ENCODE data around the gene CD248. TPM values are rescaled to one million over a fixed set of nuclear protein-coding genes. Genes with fewer than 3 reads are reported as not detected.

The CD248 gene
- total and polyA plus RNA-seq, 9 donors, result 4.9 to 47.9 (median 17.2) TPM

- DNase-seq, result peak in 3 of 5 donors; percentile 30 to 49 (median 47)
- Histone ChIP-seq H3K36me3 (no peaks in the 10 kb centered on the region), H3K4me3 (peak overlapping the region; percentile 92), H3K9me3 (no peaks in the 10 kb centered on the region), H3K27me3 (no peaks in the 10 kb centered on the region), H3K4me1 (ENCODE audit: insufficient read depth) (peaks cover 13% of the 10 kb centered on the region), H3K27ac (peak overlapping the region; percentile 87 to 96)
- 28 to 30% (median 28%) methylated on average over 20 of the region's 20 CpGs for WGBS, 3 donors
- intact Hi-C loops (cut with DNase I), result loop anchor here in 1 of 4 donors (10.0 kb wide), 2 partner anchors 47 to 63 kb away; partner anchors contain the start of gene RIN1
- TF ChIP-seq POLR2A (IDR thresholded peaks at IDR 0.05) (no peak), EP300 (IDR thresholded peaks at IDR 0.05) (no peak)
- TF ChIP-seq, protein P1, sequence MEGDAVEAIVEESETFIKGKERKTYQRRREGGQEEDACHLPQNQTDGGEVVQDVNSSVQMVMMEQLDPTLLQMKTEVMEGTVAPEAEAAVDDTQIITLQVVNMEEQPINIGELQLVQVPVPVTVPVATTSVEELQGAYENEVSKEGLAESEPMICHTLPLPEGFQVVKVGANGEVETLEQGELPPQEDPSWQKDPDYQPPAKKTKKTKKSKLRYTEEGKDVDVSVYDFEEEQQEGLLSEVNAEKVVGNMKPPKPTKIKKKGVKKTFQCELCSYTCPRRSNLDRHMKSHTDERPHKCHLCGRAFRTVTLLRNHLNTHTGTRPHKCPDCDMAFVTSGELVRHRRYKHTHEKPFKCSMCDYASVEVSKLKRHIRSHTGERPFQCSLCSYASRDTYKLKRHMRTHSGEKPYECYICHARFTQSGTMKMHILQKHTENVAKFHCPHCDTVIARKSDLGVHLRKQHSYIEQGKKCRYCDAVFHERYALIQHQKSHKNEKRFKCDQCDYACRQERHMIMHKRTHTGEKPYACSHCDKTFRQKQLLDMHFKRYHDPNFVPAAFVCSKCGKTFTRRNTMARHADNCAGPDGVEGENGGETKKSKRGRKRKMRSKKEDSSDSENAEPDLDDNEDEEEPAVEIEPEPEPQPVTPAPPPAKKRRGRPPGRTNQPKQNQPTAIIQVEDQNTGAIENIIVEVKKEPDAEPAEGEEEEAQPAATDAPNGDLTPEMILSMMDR (IDR thresholded peaks at IDR 0.05), result no peak
These were observed 28.8 kb downstream of the CD248 start for GRCh38 chr11:66287889-66288670.

GRCh38 chr11:66287211-66287888 is 29.5 kb downstream of the CD248 start:
- peaks cover 18% of the 10 kb centered on the region for H3K4me1 ChIP-seq (ENCODE audit: insufficient read depth)
- H3K9me3 ChIP-seq, result no peaks in the 10 kb centered on the region
- 67 to 73% (median 68%) methylated on average over 10 of the region's 10 CpGs for WGBS, 3 donors
- no peak overlapping the region for H3K4me3 ChIP-seq
- H3K27ac ChIP-seq, result no peak overlapping the region
- DNase-seq, result peak in 2 of 5 donors; percentile 23 to 44
- no peaks in the 10 kb centered on the region for H3K27me3 ChIP-seq
- no peaks in the 10 kb centered on the region for H3K36me3 ChIP-seq
- intact Hi-C loops (cut with DNase I), result loop anchor here in 1 of 4 donors (10.0 kb wide), 2 partner anchors 47 to 63 kb away; partner anchors contain the start of gene RIN1
- TF ChIP-seq POLR2A (IDR thresholded peaks at IDR 0.05) (no peak), EP300 (IDR thresholded peaks at IDR 0.05) (no peak)
- TF ChIP-seq, protein P1 (IDR thresholded peaks at IDR 0.05), result no peak

- 72 to 77% (median 73%) methylated on average over 5 of the region's 5 CpGs for WGBS, 3 donors
These were observed 30.1 kb downstream of the CD248 start for GRCh38 chr11:66286699-66287098.

More at GRCh38 chr11:66286699-66287098, 30.1 kb downstream of the CD248 start:
- no peaks in the 10 kb centered on the region for H3K27me3 ChIP-seq
- no peak overlapping the region for H3K4me3 ChIP-seq
- intact Hi-C loops (cut with DNase I), result loop anchor here in 1 of 4 donors (10.0 kb wide), 2 partner anchors 48 to 62 kb away; partner anchors contain the start of gene RIN1
- H3K4me1 ChIP-seq (ENCODE audit: insufficient read depth), result peaks cover 18% of the 10 kb centered on the region
- TF ChIP-seq, protein P1 (IDR thresholded peaks at IDR 0.05), result no peak
- no peak for TF ChIP-seq POLR2A (IDR thresholded peaks at IDR 0.05)
- TF ChIP-seq EP300 (IDR thresholded peaks at IDR 0.05), result no peak
- H3K27ac ChIP-seq, result no peak overlapping the region
- H3K36me3 ChIP-seq, result no peaks in the 10 kb centered on the region
- peak in 3 of 5 donors; percentile 21 to 42 (median 23) for DNase-seq
- H3K9me3 ChIP-seq, result no peaks in the 10 kb centered on the region
